Rectal smooth muscle tissue (tissue), 1 donor: Measurements from ENCODE around the gene SPSB3.

Experiments used
- H3K27ac ChIP-seq: one replicate; pipeline ENCODE4 v1.7.0; 2013; ENCODE audit warnings: low read depth, low read length, inconsistent platforms
- H3K27me3 ChIP-seq: one replicate; pipeline ENCODE4 v1.7.0; 2013; ENCODE audit warnings: low read length; ENCODE audit not compliant: control insufficient read depth, insufficient read depth
- H3K36me3 ChIP-seq: one replicate; pipeline ENCODE4 v1.7.0; 2013; ENCODE audit warnings: low read length; ENCODE audit not compliant: control insufficient read depth, insufficient read depth
- H3K4me1 ChIP-seq: one replicate; pipeline ENCODE4 v1.7.0; 2013; ENCODE audit warnings: low read length; ENCODE audit not compliant: control insufficient read depth, insufficient read depth
- H3K4me3 ChIP-seq: one replicate; pipeline ENCODE4 v1.7.0; 2013; ENCODE audit warnings: low read length
- H3K9ac ChIP-seq: one replicate; pipeline ENCODE4 v1.7.0; 2013; ENCODE audit warnings: low read length

The SPSB3 gene

GRCh38 chr16:1727651-1728624, 54.4 kb downstream of the SPSB3 start:
- Histone ChIP-seq H3K9ac (no peak overlapping the region), H3K4me3 (no peak overlapping the region), H3K4me1 (no peaks in the 10 kb centered on the region), H3K27me3 (no peaks in the 10 kb centered on the region), H3K36me3 (peaks cover 21% of the 10 kb centered on the region), H3K27ac (no peak overlapping the region)
